ENCODE data around the gene SORCS2.

Gene SORCS2

DNA sequence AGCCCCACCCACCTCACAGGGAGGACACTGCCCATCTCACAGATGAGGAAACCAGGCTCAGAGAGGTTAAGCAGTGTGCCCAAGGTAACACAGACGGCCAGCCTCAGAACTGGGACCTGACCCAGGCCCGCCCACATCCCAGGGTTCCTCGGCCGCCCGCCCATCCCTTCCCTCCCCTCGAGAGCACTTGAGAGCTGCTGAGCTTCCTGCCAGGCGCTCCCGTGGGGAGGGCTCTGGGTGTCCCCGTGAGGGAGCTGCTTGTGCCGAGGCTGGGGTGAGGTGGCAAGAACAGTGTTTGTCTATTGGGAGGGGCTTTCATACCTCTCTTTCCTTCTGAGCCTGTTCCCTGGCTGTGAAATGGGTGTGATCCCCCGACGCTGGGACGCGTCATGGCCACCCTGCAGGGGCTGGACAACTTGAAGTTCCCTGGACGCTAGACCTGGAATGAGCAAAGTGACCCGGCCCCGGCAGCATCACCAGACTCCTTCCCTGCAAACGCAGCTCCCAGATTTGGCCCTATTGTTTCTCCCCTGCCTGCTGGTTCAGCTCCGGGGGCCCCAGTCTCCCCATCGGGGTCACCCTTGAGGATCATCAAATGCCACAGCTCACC, 542.4 kb downstream of the SORCS2 start:
- no peak for DNase-seq (ENCODE audit: low read depth)

GRCh38 chr4:7735395-7735794, 543.1 kb downstream of the SORCS2 start:
- DNase-seq (ENCODE audit: low read depth), result no peak

DNA sequence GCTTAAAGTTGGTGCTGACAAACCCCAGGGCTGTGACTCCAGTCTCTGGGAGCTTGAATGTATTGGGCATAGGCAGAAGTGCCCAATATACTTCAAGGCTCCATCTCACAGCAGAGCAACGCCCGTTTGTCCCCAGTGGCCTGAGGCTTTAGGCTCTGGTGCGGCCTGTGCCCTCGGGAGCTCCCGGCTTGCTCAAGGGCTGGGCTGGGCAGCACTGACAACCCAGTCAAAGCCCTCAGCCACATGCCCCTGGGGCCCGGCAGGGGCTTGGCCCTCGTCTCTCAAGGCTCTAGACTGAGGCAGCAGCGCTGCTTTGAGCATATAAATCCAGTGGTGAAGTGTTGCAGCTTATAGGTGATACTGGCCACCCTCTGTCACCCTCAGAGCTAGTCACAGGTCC, 543.6 kb downstream of the SORCS2 start:
- no peak for DNase-seq (ENCODE audit: low read depth)

DNA sequence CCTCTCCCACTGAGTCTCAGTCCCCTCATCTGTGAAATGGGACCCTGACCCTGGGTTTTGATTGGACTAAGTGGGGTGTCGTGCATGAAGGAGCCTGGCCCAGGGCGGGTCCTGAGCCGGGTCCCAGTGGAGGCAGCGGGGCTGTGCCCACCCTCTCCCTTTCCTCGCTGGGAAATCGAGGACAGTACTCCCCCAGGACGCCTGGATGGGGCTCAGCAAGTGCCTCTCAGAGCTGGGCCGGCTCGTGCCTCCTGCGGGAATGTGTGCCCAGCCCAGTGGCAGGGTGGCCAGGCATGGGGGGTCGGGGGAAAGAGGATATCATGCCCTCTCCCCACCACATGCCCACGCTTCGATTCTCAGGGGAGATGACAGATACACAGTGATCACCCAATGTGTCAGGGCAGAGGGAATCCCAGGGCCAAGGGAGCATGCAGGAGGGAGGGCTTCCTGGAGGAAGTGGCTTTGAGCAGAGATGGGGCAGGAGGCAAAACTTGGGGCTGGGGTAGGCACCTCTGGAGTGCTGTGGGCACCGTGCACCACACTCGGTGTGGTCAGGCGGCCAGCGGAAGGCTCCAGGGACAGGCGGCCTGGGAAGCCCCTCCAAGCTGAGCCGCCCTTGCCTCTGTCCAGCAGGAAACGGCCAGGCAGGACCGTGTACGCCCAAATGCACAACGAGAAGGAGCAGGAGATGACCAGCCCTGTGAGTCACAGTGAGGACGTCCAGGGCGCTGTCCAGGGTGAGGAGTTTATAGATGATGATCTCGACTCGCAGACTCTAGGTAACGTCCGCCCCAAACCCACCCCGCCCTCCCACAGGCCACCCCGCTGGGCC, 544.3 kb downstream of the SORCS2 start:
- DNase-seq (ENCODE audit: low read depth), result no peak

DNA sequence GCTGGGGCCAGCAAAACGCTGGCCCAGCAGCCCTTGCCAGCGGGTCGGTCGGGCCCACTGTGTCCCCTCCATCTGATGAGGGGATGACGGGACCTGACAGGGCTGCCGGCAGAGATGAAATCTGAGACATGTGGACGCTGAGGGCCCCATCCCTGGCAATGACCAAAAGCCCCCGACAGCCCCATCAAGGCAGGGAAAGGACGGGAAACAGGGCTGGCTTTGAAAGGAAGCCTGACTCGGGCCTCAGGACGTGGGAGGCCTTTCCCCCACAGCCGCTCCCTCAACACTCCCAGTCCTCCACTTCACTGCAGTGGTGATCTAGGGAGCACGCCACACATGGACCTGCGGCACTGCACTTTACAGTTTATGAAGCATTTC, 544.9 kb downstream of the SORCS2 start:
- no peak for DNase-seq (ENCODE audit: low read depth)

DNA sequence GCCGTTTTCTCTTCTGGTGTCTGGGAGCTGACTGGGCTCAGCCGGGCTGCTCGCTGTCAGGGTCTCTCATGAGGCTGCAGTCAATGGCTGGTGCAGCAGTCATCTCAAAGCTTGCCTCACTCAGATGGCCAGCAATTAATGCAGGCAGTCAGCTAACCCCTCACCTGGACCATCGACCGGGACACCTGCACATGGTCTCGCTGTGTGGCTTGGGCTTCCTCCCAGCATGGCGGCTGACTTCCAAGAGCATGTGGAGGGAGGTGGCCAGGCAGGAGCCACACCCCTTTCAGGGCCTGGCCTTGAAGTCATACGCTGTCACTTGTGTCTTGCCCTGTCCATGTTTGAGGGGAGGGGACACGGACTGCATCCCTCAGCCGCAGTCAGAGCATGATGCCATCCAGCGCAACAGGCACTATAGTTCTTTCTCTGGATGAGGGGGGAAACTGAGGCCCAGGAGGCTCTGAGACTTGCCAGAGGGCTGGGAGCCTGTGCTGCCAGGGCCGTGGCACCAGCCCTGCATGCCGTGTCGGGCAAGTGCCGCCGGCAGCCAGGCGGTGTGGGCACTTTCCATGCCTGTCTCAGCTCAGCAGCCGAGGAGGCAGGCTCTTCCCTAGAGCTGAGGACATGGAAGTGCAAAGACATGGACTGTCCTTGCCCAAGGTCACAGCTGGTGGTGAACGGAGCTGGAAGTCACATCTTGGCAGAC, 545.6 kb downstream of the SORCS2 start:
- no peak for DNase-seq (ENCODE audit: low read depth)

DNA sequence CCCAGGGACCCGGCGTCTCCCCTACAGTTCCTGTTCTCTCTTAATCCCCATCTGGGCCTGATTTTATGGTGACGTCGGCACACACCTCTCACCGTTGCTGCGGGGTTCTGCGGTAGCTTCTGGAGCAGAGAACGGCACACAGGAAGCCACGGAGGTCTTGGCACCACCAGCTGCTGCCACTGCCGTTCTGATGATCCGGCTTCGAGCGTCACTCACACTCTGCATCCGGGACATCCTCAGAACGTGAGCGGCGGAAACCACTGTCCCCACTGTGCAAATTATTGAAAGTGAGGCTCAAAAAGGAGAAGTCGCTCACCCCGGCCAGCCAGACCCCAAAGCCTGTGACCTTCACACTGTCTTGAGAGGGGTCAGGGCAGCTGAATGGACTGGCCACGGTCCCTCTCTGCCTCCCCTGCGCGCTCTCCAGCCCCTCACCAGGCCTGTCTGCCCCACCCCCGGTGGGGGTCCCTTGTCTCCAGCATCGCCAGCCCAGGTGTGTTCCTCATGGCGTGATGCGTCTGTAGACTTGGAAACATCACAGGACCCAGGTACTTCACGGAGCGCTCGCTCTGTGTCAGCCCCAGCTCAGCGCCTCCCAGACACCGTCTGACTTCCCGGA, 546.2 kb downstream of the SORCS2 start:
- DNase-seq (ENCODE audit: low read depth), result no peak

DNA sequence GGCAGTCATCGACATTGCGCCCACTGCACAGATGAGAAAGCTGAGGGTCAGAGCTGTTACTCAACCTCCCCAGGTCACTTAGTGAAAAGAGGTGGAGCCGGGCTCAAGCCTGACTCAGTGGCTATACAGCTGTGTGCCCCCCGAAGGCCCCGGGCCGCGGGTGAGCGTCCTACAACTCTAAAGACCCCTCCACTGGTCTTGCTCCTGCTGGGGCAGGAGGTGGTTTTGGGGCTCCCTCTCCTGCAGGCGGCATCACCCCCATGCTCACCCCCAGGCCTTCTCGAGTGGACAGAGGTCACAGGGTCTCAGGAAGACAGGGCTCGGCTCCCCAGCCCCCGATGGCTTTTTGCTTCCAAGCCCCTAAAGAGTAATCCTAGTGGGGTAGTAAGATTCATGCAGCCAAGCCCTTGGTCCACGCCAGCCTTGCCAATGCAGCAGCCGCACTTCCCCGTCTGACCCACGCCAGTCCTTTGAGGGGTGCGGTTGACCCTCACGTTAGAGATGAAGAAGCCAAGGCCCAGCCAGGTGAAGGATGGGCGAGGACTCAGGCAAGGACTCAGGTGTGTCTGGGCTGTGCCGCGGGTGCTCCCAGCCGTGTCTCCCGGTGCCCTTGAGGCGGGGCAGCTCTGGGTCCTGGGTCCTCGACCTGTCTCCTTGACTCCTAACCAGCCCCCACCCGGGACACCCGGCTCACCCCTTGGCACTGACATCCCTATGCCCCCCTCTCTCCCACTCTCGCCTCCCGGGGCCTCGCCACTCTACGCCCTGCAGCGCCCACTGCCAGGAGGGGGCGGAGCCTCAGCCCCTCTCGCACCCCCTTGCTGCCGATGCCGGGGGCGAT, 547.0 kb downstream of the SORCS2 start:
- no peak for DNase-seq (ENCODE audit: low read depth)

DNA sequence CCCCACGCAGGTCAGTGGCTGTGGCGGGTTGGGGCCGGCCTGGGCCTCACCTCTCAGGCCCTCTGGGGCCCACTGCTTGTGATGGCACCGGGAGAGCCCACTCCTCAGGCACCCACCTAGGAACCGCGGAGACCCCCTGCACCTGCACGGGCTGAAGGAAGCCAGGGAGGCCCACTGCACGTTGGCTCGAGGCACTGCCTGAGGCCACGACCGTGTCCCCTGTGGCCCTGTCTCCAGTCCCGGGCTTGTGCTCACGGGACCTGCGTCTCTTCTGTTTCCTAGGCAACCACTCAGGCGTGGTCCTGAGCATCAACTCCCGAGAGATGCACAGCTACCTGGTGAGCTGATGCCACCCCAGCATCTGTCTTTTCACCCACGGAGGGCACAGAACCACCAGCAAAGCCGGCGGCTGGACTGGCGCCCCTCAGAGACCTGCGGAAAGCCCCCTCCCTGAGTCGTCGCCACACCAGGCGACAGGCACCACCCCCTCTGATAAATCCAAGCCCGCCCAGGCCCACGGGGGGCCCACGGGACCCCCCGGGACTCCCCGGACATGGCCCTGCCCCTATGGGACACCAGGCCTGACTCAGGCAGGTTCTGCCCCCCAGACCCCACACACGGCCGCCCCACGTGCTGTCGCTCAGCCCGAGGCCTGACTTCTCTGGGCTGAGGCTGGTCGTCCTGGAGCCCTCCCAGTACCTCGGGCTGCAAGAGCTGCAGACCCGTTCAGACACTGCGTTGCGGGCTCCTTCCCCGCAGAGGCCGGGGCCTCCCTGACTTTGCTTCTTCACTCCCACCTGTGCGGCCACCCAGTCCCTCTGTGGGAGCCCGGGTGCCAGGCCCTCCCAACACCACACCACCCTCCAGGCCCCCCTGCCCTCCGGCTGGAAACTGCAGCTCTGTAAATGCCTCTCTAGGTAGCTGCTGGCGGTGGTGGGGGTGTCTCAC, 547.9 kb downstream of the SORCS2 start:
- no peak for DNase-seq (ENCODE audit: low read depth)

- DNase-seq (ENCODE audit: low read depth), result no peak
These were observed 548.7 kb downstream of the SORCS2 start for GRCh38 chr4:7740866-7741525.

- no peak for DNase-seq (ENCODE audit: low read depth)
These were observed 549.8 kb downstream of the SORCS2 start for GRCh38 chr4:7741946-7742806.

DNA sequence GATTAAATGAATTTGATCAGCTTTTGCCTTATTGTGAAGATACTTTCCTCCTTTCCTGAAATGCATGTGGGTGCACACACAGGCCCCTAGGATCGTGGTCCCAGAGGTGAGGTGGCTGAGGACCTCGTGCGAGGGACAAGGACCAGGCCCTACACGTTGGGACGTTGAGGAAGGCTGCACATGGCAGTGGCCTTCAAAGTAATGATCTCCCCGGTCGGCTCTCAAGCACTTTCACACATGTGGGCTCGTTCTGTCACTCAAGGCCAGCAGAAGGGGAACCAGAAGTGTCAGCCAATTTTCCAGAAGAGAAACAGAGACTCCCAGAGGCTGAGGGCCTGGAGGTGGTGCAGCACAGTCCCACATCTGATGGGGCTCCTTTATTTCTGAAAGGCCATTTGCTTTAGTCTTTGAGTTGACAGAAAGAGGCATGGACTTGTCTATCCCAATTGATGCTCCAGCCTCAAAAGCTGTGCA, 550.5 kb downstream of the SORCS2 start:
- no peak for DNase-seq (ENCODE audit: low read depth)

GRCh38 chr4:7744142-7744804, 551.9 kb downstream of the SORCS2 start:
- DNase-seq (ENCODE audit: low read depth), result no peak

DNA sequence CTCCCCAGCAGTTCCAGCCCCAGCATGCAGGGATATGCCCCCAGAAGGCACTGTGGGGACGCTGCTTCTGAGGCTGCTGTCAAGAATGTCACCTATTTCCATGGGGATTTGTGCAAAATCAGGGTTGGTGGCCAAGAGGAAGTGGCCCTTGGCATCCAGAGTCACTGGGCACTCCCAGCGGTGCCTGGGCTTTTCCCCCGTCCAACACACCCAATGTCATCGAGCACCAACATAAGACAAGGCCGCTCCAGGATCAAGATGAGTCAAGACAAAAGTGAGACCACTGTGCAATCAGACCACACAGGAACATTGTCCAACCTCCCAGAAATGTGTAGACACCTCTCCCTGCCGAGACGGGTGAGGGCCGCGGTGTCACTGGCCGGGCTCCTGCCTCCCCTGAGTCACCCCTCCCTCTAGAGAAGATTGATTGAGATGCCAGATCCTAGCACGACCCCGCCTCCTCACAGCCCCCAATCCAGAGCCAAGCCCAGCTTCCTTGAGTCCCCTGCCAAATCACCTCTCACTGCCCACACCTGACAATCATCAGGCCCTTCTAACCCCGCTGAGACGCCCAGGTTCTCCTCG, 553.1 kb downstream of the SORCS2 start:
- DNase-seq (ENCODE audit: low read depth), result no peak

DNA sequence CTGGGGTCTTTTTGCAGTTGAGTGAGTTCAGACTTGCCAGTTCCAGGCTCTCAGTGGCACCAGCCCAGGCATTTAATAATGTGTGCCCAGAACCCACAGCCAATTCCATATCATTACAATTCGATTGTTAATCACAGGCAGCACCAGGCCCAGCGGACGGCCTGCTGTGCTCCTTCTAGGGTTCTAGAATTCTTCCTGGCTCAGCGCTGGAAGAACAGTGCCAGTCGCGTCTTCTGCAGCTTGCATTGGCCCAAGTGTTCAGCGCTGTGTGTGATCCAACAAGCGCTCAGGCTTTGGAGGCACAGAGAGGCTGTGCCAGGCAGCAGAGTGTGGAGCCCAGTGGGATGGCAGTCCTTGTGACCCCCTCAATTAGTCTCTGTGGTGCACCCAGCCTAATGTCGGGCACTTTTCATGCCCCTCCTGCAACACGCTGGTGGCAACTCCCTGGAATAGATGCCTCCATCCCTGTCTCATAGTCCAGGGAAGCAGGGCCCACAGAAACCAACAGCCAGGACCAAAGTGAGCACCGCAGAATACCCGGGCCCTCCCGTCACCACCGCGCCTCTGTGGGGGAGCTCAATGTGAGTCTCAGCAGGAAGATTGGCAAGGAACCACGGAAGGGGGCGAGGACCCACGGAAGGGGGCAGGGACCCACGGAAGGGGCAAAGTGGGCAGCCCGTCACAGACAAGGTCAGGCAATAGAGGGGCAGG, 554.2 kb downstream of the SORCS2 start:
- no peak for DNase-seq (ENCODE audit: low read depth)

GRCh38 chr4:7747062-7747385, 554.7 kb downstream of the SORCS2 start:
- DNase-seq (ENCODE audit: low read depth), result no peak

DNA sequence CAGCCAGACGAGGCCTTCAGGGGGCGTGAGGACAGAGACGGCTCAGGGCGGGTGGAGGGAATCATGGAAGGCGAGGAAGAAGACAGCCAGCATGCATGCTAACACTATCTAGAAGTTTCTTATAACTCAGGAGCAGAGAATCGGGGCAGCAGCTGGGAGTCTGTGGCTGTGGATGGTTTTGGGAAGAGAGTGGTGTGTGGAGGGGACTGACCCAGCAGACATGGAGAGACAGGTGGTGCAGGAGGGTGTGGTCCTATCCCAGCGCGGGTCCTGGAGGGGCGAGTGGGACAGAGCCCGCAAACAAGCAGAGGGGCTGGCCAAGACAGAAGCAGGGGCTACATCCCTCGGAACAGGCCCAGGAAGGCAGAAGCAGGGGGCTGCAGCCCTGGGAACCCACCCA, 555.2 kb downstream of the SORCS2 start:
- DNase-seq (ENCODE audit: low read depth), result no peak

DNA sequence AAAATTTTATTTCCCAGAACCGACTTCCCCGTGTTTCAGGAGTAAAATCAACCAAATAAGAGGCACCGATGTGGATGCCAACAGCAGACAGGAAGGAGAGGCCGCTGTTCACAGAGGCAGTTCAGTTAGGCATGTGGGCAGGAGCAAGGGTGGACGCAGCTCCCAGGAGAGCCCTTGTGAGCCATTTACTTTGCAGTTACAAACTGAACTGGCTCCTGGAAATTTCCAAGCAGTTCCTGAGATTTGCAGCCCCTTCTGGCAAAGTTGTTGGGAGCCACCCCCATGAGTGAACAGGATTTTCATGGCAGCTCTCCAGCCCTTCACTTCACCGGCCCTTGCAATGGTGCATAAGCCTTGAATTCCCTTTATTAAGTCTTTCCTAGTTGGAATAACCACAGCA, 558.2 kb downstream of the SORCS2 start:
- no peak for DNase-seq (ENCODE audit: low read depth)

Measured in activated T-helper 1 cell treated with Interleukin-2 at 50 U/mL for 16 hours (primary cell).